Neuronal stem cell (in vitro differentiated cells): ENCODE measurements around the gene TMEM196.
A peak's percentile ranks its signal among the peaks of the same experiment; 100 is the strongest.

Experiments
- DNase-seq: peaks from one replicate; pipeline ENCODE4 v3.0.0-alpha.2; 2013; ENCODE audit warnings: low spot score
- H2AFZ ChIP-seq: one replicate; pipeline ENCODE4 v1.6.1; 2013; ENCODE audit warnings: mild to moderate bottlenecking, low read length, inconsistent platforms
- H2AK5ac ChIP-seq: 2 replicates; pipeline ENCODE4 v1.6.1; 2013; ENCODE audit warnings: low read depth, mild to moderate bottlenecking, inconsistent platforms, low read length, moderate library complexity, mixed read lengths
- H2BK120ac ChIP-seq: 2 replicates; pipeline ENCODE4 v1.6.1; 2013; ENCODE audit warnings: low read depth, mild to moderate bottlenecking, inconsistent platforms, low read length, moderate library complexity, mixed read lengths
- H2BK12ac ChIP-seq: one replicate; pipeline ENCODE4 v1.6.1; 2013; ENCODE audit warnings: low read length, inconsistent platforms
- H2BK15ac ChIP-seq: 2 replicates; pipeline ENCODE4 v1.6.1; 2013; ENCODE audit warnings: mild to moderate bottlenecking, low read length, inconsistent platforms, mixed read lengths
- H2BK5ac ChIP-seq: one replicate; pipeline ENCODE4 v1.6.1; 2013; ENCODE audit warnings: inconsistent platforms, mild to moderate bottlenecking, low read length, moderate library complexity
- H3K14ac ChIP-seq: one replicate; pipeline ENCODE4 v1.6.1; 2013; ENCODE audit warnings: low read length, inconsistent platforms
- H3K18ac ChIP-seq: 2 replicates; pipeline ENCODE4 v1.6.1; 2013; ENCODE audit warnings: low read length, inconsistent platforms
- H3K23ac ChIP-seq: 2 replicates; pipeline ENCODE4 v1.6.1; 2013; ENCODE audit warnings: low read depth, mild to moderate bottlenecking, mixed read lengths, low read length, inconsistent platforms; ENCODE audit not compliant: poor library complexity
- H3K27ac ChIP-seq: replicated peaks from 3 replicates; pipeline ENCODE4 v1.5.1; 2013; ENCODE audit warnings: low read length, inconsistent platforms
- H3K27me3 ChIP-seq, 3 experiments: 2 replicates each; pipeline ENCODE4 v1.6.1; 2013; ENCODE audit warnings: low read length in 3 of 3, mild to moderate bottlenecking in 2 of 3, inconsistent platforms in 1 of 3, low read depth in 1 of 3, mixed read lengths in 1 of 3, moderate library complexity in 1 of 3; ENCODE audit not compliant: control insufficient read depth in 3 of 3, insufficient read depth in 3 of 3
- H3K36me3 ChIP-seq, 2 donors: replicated peaks in 1 of 2; 2 replicates each; pipeline ENCODE4 v1.6.1; 2013; ENCODE audit warnings: low read length in 2 of 2; ENCODE audit not compliant: control insufficient read depth in 2 of 2, insufficient read depth in 2 of 2
- H3K4ac ChIP-seq: 2 replicates; pipeline ENCODE4 v1.6.1; 2013; ENCODE audit warnings: inconsistent platforms, mild to moderate bottlenecking, low read length, moderate library complexity
- H3K4me1 ChIP-seq, 2 donors: 1 replicate in 1 of 2; 2 replicates in 1 of 2; pipeline ENCODE4 v1.6.1; 2013; ENCODE audit warnings: low read length in 2 of 2, low read depth in 1 of 2; ENCODE audit not compliant: control insufficient read depth in 2 of 2, insufficient read depth in 1 of 2
- H3K4me2 ChIP-seq: one replicate; pipeline ENCODE4 v1.6.1; 2013; ENCODE audit warnings: mild to moderate bottlenecking, low read length, inconsistent platforms; ENCODE audit not compliant: insufficient read depth, poor library complexity, severe bottlenecking
- H3K4me3 ChIP-seq, 2 donors: 2 replicates each; pipeline ENCODE4 v1.5.1; 2013; ENCODE audit warnings: low read length in 2 of 2, mild to moderate bottlenecking in 2 of 2, inconsistent platforms in 1 of 2, moderate library complexity in 1 of 2
- H3K79me1 ChIP-seq: one replicate; pipeline ENCODE4 v1.6.1; 2013; ENCODE audit warnings: low read depth, mild to moderate bottlenecking, inconsistent platforms, low read length, moderate library complexity
- H3K9ac ChIP-seq: one replicate; pipeline ENCODE4 v1.6.1; 2013; ENCODE audit warnings: mild to moderate bottlenecking, low read depth, low read length, inconsistent platforms; ENCODE audit not compliant: poor library complexity
- H3K9me3 ChIP-seq, 2 donors: replicated peaks in 1 of 2; 2 replicates each; pipeline versions ENCODE3 to v1.6.1; 2013; ENCODE audit warnings: low read length in 2 of 2, mild to moderate bottlenecking in 2 of 2, inconsistent platforms in 1 of 2, low read depth in 1 of 2, mixed read lengths in 1 of 2, moderate library complexity in 1 of 2; ENCODE audit not compliant: control insufficient read depth in 2 of 2, insufficient read depth in 1 of 2
- H4K8ac ChIP-seq: one replicate; pipeline ENCODE4 v1.6.1; 2013; ENCODE audit warnings: low read depth, mild to moderate bottlenecking, inconsistent platforms, low read length, moderate library complexity
- H4K91ac ChIP-seq: one replicate; pipeline ENCODE4 v1.6.1; 2013; ENCODE audit warnings: low read length, low read depth, mild to moderate bottlenecking, inconsistent platforms; ENCODE audit not compliant: poor library complexity
- WGBS, 2 donors: extraction: QIAGEN DNeasy Blood & Tissue Kit; methylation state at CpG; one replicate each; pipeline ENCODE4 v1.1.7; 2013; ENCODE audit warnings: missing lambda C conversion rate in 2 of 2, mixed read lengths in 1 of 2; ENCODE audit not compliant: insufficient read length in 2 of 2, insufficient replicate concordance in 1 of 2; ENCODE audit errors: extremely low coverage in 2 of 2; 5-methylcytosine and 5-hydroxymethylcytosine counted together

The TMEM196 gene

GRCh38 chr7:19775578-19775977, 2.2 kb upstream of the TMEM196 start:
- Histone ChIP-seq H2BK120ac (no peak overlapping the region), H4K8ac (no peak overlapping the region), H3K9ac (no peak overlapping the region), H3K4me3 (no peak overlapping the region), H2AFZ (no peak overlapping the region), H3K23ac (no peak overlapping the region), H2BK15ac (no peak overlapping the region), H3K4ac (no peak overlapping the region), H2BK5ac (no peak overlapping the region), H3K27ac (no peak overlapping the region), H3K4me2 (no peak overlapping the region), H3K27me3 (peaks cover 0 to 30% (median 3%) of the 10 kb centered on the region in 3 experiments), H3K36me3 (no peaks in the 10 kb centered on the region), H3K18ac (no peak overlapping the region), H3K14ac (no peak overlapping the region), H3K79me1 (no peaks in the 10 kb centered on the region), H2AK5ac (no peak overlapping the region), H4K91ac (no peak overlapping the region), H3K9me3 (no peaks in the 10 kb centered on the region), H3K4me1 (peaks cover 0 to 2% of the 10 kb centered on the region in 2 donors), H2BK12ac (no peak overlapping the region)
- WGBS, 2 donors: no CpG with 5 or more reads among the region's 1 CpG
- DNase-seq: no peak

GRCh38 chr7:19772306-19772705, 1.1 kb downstream of the TMEM196 start:
- no peak overlapping the region for H3K23ac ChIP-seq

GRCh38 chr7:19762631-19763030, 10.8 kb downstream of the TMEM196 start:
- H3K23ac ChIP-seq: no peak overlapping the region
- no peak overlapping the region for H3K4me3 ChIP-seq
- H3K36me3 ChIP-seq: no peaks in the 10 kb centered on the region
- H3K27me3 ChIP-seq: no peaks in the 10 kb centered on the region
- no peak overlapping the region for H4K91ac ChIP-seq
- H3K4me1 ChIP-seq: no peaks in the 10 kb centered on the region
- H3K79me1 ChIP-seq: no peaks in the 10 kb centered on the region
- H3K9me3 ChIP-seq: no peaks in the 10 kb centered on the region
- H3K27ac ChIP-seq: no peak overlapping the region
- H2BK12ac ChIP-seq: no peak overlapping the region
- no peak overlapping the region for H2AK5ac ChIP-seq
- no peak overlapping the region for H2BK5ac ChIP-seq
- no peak overlapping the region for H3K14ac ChIP-seq
- H2BK120ac ChIP-seq: no peak overlapping the region
- no peak overlapping the region for H2AFZ ChIP-seq
- no peak overlapping the region for H3K9ac ChIP-seq
- no CpG with 5 or more reads among the region's 3 CpGs for WGBS, 2 donors
- no peak overlapping the region for H3K4ac ChIP-seq
- H3K18ac ChIP-seq: no peak overlapping the region
- H4K8ac ChIP-seq: no peak overlapping the region
- no peak overlapping the region for H2BK15ac ChIP-seq
- DNase-seq: no peak
- H3K4me2 ChIP-seq: no peak overlapping the region

More at GRCh38 chr7:19772306-19772705, 1.1 kb downstream of the TMEM196 start:
- H3K4me3 ChIP-seq: peak overlapping the region in 1 of 2 donors; percentile 65
- H2AFZ ChIP-seq: peak overlapping the region; percentile 62
- no peaks in the 10 kb centered on the region for H3K9me3 ChIP-seq
- peaks cover 0 to 2% of the 10 kb centered on the region in 2 donors for H3K4me1 ChIP-seq
- no peak overlapping the region for H3K14ac ChIP-seq
- no peak overlapping the region for H3K18ac ChIP-seq
- peak; percentile 17 for DNase-seq
- no peak overlapping the region for H2BK5ac ChIP-seq
- peaks cover 0 to 30% (median 3%) of the 10 kb centered on the region in 3 experiments for H3K27me3 ChIP-seq
- H3K36me3 ChIP-seq: no peaks in the 10 kb centered on the region
- H4K8ac ChIP-seq: no peak overlapping the region
- no peak overlapping the region for H4K91ac ChIP-seq
- no CpG with 5 or more reads among the region's 17 CpGs for WGBS, 2 donors
- H2BK12ac ChIP-seq: no peak overlapping the region
- peak overlapping the region; percentile 82 for H3K4me2 ChIP-seq
- H2AK5ac ChIP-seq: no peak overlapping the region
- H3K9ac ChIP-seq: no peak overlapping the region
- no peak overlapping the region for H2BK120ac ChIP-seq
- H3K27ac ChIP-seq: no peak overlapping the region
- no peak overlapping the region for H2BK15ac ChIP-seq
- H3K79me1 ChIP-seq: no peaks in the 10 kb centered on the region
- no peak overlapping the region for H3K4ac ChIP-seq

- no peaks in the 10 kb centered on the region for H3K9me3 ChIP-seq
- H2BK120ac ChIP-seq: no peak overlapping the region
- no peak overlapping the region for H3K14ac ChIP-seq
- H3K4me1 ChIP-seq: no peaks in the 10 kb centered on the region
- no peak overlapping the region for H3K4ac ChIP-seq
- H4K91ac ChIP-seq: no peak overlapping the region
- H2BK12ac ChIP-seq: no peak overlapping the region
- no peak overlapping the region for H2BK5ac ChIP-seq
- peak; percentile 46 for DNase-seq
- no peak overlapping the region for H3K4me2 ChIP-seq
- H3K27ac ChIP-seq: no peak overlapping the region
- H3K79me1 ChIP-seq: no peaks in the 10 kb centered on the region
- H3K23ac ChIP-seq: no peak overlapping the region
- no peak overlapping the region for H2AFZ ChIP-seq
- H3K9ac ChIP-seq: no peak overlapping the region
- H4K8ac ChIP-seq: no peak overlapping the region
- no peak overlapping the region for H2AK5ac ChIP-seq
- no CpG with 5 or more reads among the region's 6 CpGs for WGBS, 2 donors
- no peak overlapping the region for H2BK15ac ChIP-seq
- no peak overlapping the region for H3K4me3 ChIP-seq
- no peak overlapping the region for H3K18ac ChIP-seq
- H3K36me3 ChIP-seq: no peaks in the 10 kb centered on the region
- no peaks in the 10 kb centered on the region for H3K27me3 ChIP-seq
Observed at GRCh38 chr7:19754521-19755116, 18.8 kb downstream of the TMEM196 start.
